ENCODE data around the gene AXIN1.

- TF ChIP-seq POLR2A (IDR thresholded peaks at IDR 0.05) (no peak), CTCF (IDR thresholded peaks at IDR 0.05) (no peak)
These were observed 72.0 kb downstream of the AXIN1 start, which contains the start of gene ARHGDIG for GRCh38 chr16:280552-280951.
